GM19452 (cell line): ENCODE results near the gene SLC6A4.
"Not testable (repeated sequence)": the region's sequence is repeated elsewhere in the genome, so short reads cannot be mapped to it uniquely, and the experiment has no call there.

Experiments
- ATAC-seq: cut with Tn5 transposase; IDR thresholded peaks from one replicate; pipeline ENCODE4 v1.9.1; 2021; ENCODE audit not compliant: unreplicated experiment

SLC6A4 gene

DNA sequence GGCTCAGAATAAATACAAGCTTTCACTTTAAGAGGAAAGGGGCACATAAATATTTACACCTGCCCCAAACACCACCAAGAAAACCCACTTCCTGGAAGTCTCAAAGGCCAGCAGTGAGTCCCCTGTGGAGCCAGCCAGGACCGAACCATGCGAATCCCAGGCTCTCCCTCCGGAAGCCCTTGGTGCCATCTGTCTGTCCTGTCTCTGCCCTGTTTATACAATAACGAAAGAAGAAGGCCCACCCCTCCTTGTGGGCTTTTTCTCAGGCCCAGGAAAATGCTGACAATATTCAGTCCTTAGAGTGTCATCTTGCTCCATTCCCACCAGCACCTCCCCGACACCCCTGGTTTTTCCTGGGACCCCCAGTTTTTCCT is 3.6 kb upstream of the SLC6A4 start:
- no peak for ATAC-seq

- ATAC-seq, result no peak
These were observed 3.0 kb upstream of the SLC6A4 start for GRCh38 chr17:30238387-30239088.

GRCh38 chr17:30238003-30238344 is 2.5 kb upstream of the SLC6A4 start:
- no peak for ATAC-seq

DNA sequence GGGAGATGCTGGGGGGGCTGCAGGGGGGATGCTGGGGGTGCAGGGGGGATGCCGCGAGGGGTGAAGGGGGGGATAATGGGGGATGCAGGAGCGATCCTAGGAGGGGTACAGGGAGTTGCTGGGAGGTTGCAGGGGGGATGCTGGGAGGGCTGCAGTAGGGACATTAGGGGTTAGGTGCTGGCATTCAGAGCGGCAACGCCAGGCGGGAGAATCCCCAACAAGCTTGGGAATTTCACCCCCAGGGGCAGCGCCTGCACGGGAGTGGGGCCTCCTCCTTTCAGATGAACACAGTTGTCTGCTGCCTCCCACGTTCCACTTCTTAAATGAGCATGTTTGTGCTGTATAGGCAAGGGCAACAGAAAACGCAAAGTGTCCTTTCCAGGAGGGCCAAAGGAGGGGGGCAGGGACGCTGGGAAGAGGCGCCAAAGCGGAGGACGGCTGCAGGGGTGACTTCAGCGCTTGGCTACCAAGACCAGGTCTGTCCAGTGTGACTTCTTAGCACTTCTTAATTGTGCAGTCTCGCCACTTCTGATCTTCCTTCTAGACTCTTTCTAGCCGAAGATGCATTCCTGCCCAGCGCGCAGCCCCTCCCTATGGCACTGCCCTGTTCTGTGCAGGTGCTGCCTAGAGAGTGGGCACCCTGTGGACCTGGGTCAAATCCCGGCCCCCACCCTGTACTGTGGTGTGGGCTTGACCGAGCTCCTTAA is 2.0 kb upstream of the SLC6A4 start:
- no peak for ATAC-seq

DNA sequence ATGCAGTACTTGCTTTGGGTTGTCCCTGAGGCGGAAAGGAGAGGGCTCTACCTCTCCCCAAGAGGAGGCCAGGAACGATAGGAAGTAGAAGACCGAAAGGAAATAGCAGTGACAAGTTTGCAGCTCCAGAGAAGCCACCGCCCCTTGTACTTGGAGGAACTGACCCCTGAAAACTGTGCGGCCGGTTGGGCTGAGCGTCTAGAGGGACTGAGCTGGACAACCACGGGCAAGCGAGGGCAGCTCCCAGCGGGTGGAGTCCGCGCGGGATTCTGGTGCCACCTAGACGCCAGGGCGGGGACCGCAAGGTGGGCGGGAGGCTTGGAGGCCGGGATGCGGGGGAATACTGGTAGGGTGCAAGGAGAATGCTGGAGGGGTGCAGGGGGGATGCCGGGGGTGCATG is 1.3 kb upstream of the SLC6A4 start:
- no peak for ATAC-seq

DNA sequence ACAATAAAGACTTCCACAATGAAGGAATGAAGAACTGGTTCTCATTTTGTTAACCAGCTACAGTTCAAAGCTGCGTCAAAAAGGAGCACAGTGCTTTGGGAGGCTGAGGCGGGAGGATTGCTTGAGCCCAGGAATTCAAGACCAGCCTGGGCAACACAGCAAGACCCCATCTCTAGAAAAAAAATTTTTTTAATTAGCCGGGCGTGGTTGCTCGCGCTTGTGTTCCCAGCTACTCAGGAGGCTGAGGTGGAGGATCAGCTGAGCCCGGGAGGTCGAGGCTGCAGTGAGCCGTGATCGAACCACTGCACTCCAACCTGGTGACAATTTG is 764 bp upstream of the SLC6A4 start:
- no peak for ATAC-seq

GRCh38 chr17:30234964-30235363 is 533 bp downstream of the SLC6A4 start:
- ATAC-seq, result no peak

GRCh38 chr17:30234296-30234695 is 1.2 kb downstream of the SLC6A4 start:
- ATAC-seq, result no peak

GRCh38 chr17:30232824-30233427 is 2.6 kb downstream of the SLC6A4 start:
- ATAC-seq, result no peak

GRCh38 chr17:30232015-30232823 is 3.3 kb downstream of the SLC6A4 start:
- ATAC-seq, result no peak

DNA sequence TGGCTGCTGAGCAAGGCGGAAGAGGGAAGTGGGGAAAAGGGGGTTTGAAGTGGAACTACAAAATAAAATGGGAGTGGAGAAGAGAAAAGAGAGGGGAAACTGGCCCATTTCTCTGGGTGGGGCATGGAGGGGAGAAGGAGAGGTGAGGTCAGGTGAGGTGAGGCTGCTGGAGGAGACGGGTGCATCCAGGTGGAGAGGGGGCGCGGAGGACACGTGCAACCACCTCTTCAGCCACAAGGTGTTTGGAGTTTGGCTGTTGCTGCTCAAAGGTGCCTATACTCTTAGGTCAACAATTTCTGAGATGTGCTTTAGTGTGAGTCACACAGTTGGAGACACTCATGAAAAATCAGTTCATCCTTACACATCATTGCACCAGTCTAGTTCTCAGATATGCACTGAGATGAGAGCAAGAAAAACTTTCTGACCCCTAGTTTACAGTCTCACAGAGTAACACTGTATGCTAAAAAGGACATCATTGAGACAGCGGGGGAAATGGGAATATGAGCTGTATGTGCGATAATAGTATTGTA is 4.8 kb downstream of the SLC6A4 start:
- no peak for ATAC-seq

GRCh38 chr17:30230009-30230408 is 5.5 kb downstream of the SLC6A4 start:
- not testable (repeated sequence) for ATAC-seq

DNA sequence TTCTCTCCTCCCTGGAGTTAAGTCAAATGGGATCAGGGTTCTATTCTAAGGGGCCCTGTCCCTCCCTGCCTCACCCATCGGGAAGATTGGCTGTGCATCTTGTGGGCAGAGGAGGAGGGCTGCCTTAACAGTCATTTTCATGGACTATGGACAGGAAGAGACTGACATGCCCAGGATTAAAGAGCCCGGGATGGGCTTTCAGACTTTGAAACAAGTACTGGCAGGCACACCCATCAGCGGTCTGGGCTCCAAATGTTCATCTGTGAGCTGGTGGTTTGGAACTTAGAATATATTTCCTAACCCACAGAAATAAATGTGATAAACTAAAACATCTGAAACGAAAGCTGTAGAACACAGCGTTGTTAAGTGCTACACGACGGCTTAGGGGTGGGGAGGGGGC is 6.5 kb downstream of the SLC6A4 start:
- no peak for ATAC-seq

DNA sequence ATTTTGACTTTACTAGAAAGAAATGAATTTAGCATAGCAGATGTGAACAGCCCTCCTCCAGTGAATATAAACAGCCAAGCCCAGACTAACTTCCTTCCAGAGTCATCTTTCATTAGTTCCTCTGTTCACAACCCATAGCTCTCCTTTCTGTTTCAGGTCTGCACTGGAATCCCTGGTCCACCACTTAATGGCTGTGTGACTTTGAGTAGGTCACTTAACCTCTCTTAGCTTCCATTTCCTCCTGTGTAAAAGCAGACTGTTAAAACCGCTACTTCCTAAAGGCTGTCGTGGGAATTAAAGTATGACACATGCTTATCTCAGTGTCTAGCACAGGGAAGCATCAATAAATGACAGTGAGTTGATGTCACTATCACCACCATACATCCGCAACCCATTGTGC is 7.5 kb downstream of the SLC6A4 start:
- no peak for ATAC-seq

- ATAC-seq, result no peak
These were observed 8.6 kb downstream of the SLC6A4 start for GRCh38 chr17:30226878-30227277.

DNA sequence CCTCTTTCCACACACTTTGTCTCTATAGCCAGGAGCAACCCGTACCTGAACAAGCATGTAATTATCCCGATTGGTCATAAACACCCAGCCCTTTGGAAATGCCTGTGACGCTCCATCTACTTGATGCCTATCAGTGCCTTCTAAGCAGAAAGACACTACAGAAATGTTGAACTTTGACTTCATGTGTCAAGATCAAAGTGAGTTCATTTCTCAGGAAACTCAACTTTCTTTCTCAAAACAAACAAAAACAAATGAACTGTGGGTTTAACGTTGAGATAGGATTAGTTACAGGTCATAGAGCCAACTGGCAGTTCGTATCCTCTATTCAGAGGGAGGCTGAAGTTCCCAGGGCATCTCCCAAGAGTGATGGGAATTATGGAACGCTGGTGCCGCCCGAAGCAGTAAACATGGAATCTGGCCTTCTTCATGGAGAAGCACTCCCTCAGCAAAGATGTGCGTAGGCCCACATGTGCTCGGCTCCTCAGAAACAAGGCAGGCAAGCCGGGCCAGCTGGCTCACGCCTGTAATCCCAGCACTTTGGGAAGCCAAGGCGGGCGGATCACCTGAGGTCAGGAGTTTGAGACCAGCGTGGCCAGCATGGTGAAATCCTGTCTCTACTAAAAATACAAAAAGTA is 9.5 kb downstream of the SLC6A4 start:
- ATAC-seq, result no peak

DNA sequence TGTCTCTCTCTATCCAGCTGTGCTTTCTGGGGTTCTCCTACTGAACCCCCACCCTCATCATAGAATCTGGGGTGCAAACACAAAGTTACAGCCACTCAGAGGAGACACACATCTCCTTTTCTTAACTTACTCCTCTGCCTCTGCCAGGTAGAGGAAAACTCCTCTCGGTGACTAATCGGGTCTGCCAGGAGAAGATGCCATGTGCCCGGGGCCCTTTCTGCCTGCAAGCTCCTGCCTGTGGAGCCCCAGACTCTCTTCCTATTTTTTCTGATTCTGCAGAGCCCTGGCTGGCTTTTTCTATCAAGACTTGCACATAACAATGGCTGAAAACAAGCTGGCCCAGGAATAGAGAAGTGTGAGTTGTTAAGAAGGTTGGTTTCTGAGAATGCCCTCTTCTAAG is 10.4 kb downstream of the SLC6A4 start:
- no peak for ATAC-seq

DNA sequence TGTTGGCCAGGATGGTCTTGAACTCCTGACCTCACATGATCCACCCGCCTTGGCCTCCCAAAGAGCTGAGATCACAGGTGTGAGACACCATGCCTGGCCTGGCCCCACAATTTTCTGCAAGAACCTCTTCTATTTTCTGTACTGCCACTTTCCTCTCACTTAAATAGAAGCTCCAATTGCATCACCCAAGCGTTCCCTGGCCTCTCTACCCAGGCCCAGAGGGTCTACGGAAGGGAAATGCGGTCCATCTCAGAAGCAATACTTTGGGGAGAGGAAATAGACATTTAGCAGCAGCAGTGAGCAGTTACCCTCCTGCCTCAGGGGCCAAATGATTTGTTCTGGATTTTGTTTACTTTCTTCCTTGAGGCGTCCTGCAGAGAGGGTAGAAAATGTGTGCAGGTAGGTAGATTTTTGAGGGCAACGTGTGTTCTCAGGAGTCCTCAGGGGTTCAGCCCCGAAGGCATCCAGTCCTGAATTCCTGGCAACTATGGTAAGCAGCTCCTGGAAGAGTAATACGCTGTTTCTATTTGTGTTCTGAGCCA is 11.0 kb downstream of the SLC6A4 start:
- ATAC-seq, result no peak

- no peak for ATAC-seq
These were observed 12.7 kb downstream of the SLC6A4 start for GRCh38 chr17:30222721-30223175.

GRCh38 chr17:30222251-30222650 is 13.2 kb downstream of the SLC6A4 start:
- no peak for ATAC-seq

GRCh38 chr17:30221346-30221745 is 14.2 kb downstream of the SLC6A4 start:
- no peak for ATAC-seq
